ENCODE data around the gene SLC25A21.

GRCh38 chr14:36938678-36939077 lies 233.7 kb downstream of the SLC25A21 start:
- no peak for TF ChIP-seq CTCF (conservative IDR thresholded peaks at IDR 0.05; ENCODE audit: low read depth in 2 of 2)
- no peak for TF ChIP-seq EZH2 (IDR thresholded peaks at IDR 0.05; ENCODE audit: low read depth, unreplicated experiment)
- TF ChIP-seq CREB1 (CRISPR knock-in tag; IDR thresholded peaks at IDR 0.05; ENCODE audit: low read depth): no peak
- TF ChIP-seq REST (IDR thresholded peaks at IDR 0.05; ENCODE audit: unreplicated experiment): no peak
- no peak for TF ChIP-seq JUNB (IDR thresholded peaks at IDR 0.05; ENCODE audit: unreplicated experiment)
- TF ChIP-seq POLR2AphosphoS5 (IDR thresholded peaks at IDR 0.05; ENCODE audit: low read depth): no peak

Measured in GM23338 (cell line).